ENCODE results near the gene ASF1B.

Gene ASF1B

DNA sequence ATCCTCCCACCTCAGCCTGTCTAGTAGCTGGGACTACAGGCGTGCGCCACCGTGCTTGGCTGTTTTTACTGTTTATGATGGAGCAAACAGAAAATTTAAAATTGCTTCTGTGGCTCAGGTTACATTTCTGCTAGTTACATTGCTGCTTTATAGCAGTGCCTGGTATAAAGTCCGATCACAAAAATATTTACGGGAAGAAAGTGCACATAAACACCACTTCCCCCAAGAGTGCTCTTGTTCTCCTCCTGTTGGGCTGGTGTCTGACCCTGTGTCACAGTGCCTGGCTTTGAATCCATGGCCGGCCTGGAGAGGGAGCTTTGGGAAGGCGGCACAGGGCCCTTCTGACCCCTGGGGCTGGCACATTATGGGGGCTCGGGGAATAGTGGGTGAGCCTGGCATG, 30.7 kb downstream of the ASF1B start:
- no peak for DNase-seq

DNA sequence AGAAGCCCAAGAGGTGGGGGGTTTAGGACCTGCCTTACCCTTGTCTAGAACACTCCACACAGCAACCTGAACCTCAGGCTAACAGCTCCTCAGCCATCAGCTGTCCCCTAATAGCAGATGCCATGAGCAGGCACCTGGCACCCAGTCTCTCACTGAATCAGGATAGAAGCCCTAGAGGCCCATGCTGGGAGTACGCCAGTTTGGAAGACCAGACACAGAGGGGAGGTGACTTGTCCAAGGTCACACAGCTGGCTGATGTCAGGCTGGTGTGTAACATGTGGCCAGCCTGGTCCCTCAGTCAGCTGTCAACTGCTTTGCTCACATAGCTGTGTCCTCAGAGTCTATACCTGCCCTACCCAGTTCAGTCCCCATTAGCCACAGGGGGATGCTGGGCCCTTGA, 33.1 kb downstream of the ASF1B start:
- no peak for DNase-seq

DNA sequence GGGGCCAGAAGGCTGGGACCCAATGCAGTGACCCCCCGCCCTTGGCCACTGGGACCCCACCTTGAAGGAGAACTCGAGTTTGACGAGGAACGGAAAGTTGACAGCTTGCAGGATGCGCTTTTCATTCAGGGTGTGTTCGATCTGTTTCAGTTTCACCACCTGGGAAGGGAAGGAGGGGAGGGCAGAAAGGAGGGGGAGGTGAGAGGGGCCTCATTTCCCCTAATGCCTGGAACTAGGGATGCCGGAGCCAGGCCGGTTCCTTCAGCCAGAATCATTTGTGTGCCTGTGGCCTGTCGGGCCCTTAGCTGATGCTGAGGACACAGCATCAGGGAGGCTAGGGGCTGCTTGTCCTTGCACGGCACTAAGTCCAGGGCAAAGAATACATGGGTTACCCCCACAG, 33.6 kb downstream of the ASF1B start:
- no peak for DNase-seq

DNA sequence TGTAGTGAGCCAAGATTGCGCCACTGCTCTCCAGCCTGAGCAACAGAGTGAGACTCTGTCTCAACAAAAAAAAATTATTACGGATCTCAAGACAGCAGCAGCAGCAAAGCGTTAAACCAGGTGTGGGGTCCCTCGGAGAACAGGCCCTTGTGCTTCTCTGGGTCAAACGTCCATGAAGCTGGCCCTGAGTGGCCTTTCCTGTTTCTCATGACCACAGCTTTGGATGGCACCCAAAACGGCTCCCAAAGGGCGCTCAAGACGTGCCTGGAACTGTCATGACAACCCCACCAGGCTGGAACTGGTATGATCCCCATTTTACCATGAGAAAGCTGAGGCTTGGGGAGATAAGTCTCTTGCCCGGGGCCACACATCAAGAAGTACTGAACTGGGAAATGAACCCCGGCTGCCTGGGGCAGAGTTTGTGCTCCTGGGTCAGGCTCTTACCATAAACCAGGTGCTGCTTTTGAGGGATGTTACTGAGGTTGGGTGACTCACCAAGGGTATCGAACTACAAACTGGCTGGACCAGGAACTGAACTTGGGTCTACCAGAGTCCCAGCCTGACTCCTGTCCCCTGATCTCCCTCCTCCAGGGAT, 34.2 kb downstream of the ASF1B start:
- DNase-seq = no peak

DNA sequence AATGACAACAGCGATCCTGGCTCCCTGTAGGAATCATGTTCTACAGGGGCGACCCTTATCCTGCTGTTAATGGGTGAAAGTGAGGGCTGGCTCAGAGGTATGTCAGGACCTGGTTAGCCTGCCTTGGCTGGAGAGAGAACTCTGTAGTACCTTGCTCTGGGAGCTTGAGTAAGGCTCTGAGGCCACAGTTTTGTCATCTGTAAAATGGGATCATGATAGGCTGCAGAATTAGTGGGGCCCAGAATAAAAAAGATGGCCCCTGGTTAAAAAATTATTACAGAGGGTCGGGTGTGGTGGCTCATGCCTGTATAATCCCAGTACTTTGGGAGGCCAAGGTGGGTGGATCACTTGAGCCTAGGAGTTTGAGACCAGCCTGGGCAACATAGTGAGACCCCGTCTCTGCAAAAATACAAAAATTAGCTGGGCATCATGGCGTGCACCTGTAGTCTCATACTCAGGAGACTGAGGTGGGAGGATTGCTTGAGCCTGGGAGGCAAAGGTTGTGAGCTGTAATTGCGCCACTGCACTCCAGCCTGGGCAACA, 35.3 kb downstream of the ASF1B start:
- no peak for DNase-seq

DNA sequence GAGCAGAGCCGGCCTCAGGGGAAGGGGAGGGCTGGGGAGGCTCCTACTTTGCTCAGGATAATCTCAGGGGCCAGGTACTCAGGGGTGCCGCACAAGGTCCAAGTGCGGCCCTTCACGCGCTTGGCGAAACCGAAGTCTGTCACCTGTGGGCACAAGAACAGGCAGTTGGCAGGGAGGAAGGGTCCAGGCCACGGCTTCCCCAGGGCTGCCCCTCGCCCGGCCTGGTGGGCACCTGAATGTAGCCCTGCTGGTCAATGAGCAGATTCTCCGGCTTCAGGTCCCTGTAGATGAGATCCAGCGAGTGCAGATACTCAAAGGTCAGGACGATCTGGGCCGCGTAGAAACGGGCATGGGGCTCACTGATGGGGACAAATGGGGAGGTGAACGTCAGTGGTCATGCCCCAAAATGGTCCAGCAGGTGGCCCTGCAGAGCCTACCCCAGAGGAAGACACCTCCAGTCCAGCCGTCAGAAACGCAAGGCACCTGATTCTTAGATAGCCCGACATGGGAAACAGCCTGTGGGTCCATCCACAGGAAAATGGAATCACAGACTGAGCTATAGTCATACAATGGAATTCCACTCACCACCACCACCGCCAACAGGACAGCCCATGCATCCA, 38.7 kb downstream of the ASF1B start:
- no peak for DNase-seq

DNA sequence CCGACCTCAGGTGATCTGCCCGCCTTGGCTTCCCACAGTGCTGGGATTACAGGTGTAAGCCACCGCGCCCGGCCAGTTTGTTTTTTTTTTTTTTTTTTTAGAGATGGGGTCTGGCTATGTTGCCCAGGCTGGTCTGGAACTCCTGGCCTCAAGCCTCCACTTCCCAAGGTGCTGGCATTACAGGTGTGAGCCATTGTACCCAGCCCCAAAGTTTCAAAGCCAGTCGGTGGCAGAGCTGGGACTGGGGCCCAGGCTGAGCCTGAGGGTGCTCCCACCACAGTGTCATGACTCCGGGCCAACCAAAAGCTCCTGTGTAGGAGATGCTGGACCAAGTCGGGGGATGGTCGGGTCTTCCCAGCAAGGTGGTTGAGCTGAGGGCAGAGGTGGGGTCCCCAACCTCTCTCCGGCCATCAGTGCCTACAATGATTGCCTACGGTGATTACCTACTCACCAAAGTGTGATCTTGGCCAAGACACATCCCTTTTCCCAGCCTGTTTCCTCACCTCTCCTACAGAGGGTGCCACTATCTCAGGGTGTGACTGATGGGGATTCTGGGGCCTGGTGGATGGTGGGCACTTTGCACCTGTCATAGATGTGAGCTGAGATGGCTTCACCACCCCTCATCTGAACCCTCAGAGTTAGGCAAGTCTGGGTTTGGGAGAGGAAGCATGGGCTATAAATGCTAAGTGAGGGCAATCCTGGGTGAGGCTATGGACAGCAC, 40.0 kb downstream of the ASF1B start:
- DNase-seq = no peak

DNA sequence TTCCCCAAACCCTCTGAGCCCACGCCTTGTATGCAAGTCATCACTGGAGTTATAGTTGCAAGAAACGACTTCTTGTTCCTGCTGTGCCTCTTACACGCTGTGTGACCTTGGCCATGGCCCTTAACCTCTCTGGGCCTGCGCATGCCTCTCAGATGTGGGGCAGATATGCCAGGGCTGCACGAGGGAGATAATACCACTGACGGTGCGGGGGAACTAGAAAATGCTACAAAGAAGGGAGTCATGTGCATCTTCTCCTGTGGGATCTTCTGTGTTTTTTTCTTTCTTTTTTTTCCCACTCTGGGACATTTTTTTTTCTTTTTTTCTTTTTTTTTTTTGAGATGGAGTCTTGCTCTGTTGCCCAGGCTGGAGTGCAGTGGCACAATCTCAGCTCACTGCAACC, 41.5 kb downstream of the ASF1B start:
- DNase-seq = no peak

DNA sequence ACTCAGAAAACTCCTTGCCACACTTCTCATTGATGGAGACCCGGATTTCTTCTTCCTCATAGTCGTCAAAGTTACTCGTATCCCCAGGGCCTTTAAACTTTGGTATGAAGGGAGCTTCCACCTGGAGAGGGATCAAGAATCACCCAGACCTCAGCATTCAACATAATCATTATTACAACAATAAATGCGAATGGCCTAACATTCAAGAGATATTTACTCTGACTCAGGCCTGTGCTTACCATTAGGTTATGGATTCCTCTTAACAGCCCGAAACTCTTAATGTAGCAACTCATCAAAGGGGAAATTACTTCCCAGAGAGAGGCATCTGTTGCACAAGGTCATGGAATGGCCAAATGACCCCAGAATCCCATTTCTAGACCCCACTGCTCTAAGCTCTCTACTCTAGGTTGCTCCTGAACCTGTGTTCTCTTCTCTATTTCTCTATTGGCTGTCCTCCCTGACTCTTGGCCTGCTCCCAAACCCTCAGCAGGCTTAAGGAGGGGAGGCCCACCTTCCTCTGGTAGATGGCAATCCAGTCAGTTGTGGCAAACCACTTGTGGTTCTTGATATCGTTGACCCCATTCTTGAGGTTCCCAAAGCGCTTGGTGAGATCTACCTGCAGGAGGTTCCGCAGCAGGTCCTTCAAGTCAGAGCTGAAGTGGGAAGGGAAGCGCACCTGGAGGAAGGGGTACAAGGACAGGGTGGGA, 43.1 kb downstream of the ASF1B start:
- DNase-seq = no peak

DNA sequence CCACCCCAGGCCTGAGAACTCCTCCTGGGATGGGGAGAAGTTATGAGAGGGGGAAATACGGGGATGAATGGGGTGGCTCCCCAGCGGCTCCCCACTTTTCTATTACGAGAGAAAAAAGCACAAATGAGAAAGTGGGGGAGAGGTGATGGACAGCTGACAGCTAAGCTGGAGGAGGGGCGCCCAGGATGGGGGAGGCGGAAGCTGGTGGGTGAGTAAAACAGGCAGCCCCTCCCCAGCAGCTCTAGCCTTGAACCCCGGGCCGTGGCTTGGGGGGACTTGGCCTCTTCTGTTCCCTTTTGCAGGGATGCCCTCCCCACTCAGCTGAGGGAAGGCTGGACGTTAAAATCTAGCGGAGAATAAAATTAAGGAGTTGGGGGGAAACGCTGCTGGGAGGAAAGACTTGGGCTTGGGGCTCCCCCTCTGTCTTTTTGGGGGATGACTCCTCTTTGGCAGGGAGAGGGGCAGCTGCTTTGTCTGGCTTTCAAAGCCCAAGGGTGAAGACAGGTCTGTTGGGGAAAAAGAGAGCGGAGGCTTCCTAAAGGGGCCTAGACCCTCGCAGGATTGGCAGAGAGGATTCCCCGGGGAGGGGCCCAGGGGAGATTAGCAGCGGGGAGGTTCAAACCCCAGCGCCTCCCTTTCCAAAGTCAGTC, 44.5 kb downstream of the ASF1B start:
- DNase-seq = no peak

DNA sequence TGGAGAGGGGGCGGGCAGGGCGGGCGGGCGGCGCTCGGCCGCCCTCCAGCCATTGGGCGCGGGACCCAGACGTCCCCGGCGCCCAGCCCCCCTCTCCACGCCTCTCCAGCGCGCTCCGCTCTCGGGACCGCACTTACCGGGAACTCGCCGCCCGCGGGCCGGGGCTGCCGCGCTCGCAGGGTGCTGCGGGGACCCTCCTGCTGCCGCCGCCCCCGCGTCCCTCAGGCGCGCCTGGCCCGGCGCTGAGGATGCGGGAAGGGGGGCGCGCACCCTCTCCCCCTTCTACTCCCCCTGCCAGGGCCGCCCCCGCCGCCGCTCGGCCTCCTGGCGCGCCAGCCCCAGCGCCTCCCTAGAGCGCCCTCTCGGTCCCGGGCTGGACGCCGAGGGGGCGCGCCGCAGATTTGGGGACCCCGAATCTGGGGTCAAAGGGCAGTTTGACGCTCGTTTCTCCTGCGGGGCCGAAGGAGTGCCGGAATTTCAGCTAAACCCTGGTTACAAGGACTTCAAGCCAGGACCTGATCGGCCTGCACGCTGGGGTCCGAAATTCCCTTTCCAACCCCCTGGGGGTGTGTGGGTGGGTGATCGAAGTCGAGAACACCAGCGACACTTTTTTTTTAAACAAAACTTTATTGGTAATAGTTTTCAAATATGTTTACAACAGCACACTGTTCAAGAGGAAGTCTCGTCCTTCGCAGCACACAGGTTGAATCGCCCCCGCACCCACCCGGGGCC, 45.1 kb downstream of the ASF1B start:
- peak; percentile 74 for DNase-seq

DNA sequence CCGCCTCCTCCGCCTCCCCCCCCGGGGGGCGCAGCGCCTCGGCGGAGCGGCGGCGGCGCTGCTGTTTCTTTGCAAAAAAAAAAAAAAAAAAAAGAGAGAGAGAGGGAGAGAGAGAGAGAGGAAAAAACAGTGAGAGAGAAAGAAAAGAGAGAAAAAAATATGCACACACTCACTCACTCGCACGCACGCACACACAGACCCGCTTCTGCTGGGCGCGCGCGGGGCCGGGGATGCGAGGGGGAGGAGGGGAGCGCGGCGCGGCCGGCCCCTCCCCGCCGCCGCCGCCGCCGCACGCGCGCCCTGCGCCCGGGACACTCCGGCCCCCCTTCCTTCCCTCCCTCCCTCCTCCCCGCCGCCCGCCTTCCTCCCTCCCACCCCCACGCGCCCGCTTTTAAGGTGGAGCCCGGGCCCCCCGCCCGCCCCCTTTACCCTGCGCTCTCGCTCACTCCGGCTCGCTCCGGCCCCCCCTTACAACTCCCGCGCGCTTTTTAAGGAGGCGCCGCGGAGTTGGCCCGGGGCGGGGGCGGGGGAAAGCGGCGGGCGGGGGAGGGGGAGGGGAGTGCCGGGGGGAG, 45.8 kb downstream of the ASF1B start, which contains the start of gene SAMD1:
Gene SAMD1 (minus strand): TSS at position 243 of the 572 bp plus-strand sequence.
- peak; percentile 80 for DNase-seq

DNA sequence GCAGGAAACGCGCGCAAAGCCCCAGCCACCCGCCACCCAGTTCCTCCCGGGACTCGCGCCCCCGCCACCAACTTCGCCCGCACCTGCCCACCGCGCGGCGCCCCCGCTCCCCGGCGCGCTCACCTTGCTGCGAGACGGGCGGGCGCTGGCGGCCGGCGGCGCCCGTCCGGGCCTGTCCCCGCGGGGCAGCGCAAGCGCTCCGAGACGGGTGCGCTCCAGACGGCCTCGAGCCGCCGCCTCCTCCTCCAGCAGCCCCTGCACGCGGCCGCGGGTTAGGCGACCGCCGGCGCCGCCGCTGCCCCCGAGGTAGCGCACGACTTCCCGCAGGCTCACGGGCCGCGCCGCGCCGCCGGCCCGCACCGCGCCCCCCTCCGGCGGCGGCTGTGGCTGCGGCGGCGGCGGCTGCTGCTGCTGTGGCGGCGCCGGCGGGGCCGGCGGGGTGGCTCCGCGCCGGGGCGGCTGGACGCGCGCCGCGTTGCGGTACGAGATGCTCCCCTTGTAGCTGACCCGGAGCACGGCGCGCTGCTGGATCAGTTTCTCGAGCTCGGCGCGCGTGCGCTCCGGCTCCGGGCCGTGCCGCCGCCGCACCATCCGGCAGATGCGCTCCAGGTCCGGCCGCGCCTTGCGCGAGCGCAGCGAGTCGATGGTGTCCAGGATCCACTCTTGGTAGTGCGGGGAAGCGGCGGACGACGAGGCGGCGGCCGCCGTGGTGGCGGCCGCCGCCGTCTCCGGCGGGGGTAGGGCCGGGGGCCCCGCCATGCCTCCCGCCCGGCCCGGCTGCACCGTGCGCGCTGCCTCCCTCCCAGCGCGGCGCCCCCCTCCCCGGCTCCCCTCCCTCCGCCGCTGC, 46.5 kb downstream of the ASF1B start:
- DNase-seq = no peak

DNA sequence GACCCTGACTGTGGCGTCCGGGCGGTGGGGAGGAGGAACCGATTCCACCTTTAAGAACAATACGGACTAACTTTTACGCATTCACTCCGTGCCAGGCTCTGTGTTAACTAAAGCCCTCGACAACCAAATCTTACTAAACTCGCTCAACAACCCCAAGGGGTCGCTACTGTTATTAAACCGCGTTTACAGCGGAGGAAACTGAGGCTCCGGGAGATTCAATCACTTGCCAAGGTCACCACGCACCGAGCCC, 47.1 kb downstream of the ASF1B start:
- DNase-seq = no peak

DNA sequence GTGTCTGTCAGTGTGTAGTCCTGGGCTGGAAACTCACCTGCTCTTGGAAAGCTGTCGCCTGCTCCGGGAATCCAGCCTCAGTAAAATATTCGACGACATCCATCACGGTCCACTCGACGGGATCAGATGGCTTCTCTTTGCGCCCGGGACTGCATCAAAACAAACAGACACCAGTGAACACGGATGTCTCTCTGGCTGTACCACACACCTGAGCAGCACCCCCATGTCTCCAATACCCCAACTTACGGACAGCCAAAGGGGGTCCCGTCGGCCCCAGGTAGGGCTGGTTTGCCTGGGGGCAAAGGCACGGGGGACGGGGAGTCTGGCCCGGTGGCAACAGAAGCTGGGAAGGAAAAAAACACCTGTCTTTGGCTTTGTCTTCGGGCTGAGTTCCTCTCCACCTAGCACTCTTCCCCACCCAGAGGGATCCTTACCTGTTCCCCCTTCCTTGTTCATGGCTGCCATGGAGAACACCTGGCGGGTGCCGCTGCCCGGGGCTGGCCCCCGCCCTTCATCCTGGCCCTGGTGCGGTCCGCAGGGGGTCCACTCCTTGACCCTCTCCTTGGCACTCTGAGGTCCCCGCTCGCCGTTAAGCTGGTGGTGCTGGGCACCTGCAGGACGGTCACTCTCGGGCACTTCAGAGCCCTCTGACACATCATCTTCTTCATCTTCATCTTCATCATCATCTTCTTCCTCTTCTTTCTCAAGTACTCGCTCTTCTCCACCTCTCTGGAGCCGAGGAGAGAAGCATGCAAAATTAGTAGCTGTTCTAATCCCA, 47.6 kb downstream of the ASF1B start:
- no peak for DNase-seq

DNA sequence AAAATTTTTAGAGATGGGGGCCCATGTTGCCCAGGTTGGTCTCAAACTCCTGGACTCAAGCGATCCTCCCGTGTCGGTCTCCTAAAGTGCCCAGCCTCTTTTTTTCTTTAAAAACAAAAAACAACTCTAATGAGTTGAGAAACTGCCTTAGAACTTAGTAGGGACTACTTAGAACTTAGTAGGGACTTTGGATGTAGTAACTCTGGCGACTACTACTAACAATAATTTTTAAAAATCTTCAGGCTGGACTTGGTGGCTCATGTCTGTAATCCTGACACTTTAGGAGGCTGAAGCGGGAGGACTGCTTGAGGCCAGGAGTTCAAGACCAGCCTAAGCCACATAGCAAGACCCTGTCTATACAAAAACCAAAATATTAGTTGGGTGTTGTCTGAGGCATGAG, 50.3 kb downstream of the ASF1B start:
- no peak for DNase-seq

DNA sequence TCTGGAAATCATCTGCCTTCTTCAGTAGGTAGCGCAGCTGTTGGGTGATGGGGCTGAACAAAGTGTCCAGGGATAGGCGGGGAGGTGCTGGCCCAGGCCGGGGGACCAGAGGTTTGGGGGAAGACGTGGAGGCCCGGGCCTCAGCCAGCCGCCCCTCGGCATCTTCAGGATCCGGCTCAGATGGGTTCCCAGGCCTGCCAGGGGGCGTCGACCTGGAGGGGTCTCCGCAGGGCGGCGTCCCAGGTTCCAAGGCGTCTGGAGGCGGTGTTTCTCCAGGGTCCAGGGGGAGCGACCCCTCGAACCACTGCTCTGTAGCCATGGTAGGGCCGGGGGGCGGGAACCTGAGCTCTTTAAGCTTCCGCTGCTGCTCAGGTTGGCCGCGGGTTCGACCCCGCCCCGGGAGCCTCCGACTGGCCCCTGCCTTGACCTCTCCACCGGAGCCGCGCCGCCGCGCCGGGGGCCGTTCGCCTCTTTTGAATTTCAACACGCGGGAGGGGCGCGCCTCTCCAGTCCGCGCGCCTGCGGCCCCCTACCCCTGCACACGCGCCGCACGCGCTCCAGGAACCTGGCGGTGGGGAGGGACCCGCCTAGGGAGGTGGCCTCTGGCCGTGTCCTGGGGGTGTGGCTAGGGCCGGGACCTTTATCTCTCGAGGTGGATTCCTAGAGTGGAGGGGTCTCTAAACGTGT, 50.9 kb downstream of the ASF1B start, which contains the start of gene C19orf67:
Gene C19orf67 (minus strand): TSS at position 475 of the 687 bp plus-strand sequence. CDS start 156 bp downstream, at position 319.
- DNase-seq = no peak

DNA sequence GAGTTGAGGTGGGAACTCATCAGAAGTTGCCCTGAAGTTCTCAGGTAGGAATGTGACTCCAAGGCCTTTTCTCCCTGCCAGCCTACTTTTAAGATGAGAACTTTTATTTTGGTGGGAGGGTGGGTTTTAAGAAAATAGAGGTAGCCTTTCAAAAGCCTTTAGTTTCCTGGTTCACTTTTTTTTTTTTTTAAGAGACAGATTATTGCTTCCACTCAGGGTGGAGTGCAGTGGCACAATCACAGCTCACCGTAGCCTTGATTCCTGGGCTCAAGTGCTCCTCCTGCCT, 53.8 kb downstream of the ASF1B start:
- DNase-seq = no peak

DNA sequence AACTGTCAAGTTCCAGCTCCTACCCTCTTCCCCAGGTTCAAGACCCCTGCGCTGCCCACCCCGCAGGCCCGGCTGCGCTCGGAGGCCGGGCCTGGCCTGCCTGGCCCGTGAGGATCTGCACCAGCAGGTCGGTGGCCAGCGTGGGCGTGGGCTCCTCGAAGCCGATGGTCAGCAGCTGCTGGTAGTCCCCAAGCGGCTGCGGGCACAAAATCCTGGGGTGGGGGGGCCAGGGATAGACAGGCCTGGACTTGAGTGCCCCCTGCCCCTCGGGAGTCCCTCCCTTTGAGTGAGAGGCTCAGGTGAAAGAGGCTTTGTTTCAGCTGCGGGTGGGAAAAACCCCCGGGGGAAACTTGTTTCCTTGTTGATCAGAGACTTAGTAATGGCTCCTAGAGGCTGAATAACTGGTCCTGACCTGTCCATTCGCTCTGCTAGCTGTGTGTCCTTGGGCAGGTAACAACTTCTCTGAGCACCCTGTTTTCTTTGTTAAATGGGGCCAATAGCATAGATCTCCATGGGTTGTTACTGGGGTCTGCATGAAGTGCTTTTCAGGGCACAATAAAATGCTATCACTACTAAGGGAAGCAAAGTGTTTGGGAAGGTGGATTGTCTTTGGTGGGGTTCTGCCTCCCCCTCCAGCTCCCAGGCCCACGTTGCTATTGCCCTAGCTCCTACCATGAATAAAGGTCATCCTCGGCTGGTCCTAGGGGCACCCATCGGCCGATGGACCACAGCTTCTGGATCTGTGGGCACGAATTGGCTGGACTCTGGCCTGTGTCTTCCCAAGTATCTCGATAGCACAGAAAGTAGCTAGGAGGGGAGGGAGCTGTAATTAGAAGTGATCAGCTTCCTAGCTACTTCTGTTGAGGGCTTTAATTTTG, 54.4 kb downstream of the ASF1B start:
- DNase-seq = no peak
